ENCODE data around the gene ADAMTS2. TPM values are rescaled to one million over a fixed set of nuclear protein-coding genes. Genes with fewer than 3 reads are reported as not detected.
A peak's percentile ranks its signal among the peaks of the same experiment; 100 is the strongest.

ADAMTS2 gene
- total RNA-seq, 1 donor from 2014 or later, result 1.2 TPM

DNA sequence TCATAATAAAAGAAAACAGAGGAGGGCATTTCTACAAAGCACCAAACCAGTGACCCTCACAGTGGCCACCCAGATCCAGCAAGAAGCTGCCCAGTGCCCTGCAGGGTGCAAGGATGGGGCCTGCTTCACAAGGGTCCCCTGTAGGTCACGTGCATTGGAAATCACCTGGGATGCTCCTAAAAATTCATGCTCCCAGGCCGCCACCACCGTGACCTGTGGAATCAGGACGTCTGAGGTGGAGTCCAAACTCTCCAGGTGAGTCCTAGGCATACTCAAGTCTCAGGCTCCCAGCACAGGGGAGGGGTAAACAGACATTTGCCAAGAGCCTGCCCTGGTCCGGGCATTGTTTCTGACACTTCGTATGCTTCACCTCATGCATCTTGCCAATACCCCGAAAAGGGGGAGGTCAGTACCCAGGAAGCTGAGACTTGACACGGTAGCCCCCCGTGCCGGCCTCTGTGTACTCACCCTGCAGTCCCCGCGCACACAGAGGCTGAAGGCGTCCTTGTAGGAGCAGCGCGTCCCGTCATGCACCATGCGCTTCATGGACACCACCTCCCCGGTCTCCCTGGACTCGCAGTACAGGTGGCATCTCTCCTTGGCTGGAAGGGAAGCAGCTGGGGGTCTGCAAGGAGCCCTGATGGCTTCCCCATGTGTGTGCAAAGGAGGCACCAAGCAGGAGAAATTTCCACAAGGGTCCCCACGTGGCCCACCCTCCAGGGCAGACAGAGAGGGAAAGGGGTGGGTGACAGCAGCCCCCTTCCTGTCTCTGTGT lies 209.6 kb downstream of the ADAMTS2 start:
- Histone ChIP-seq H4K20me1 (ENCODE audit: low read depth) (no peaks in the 10 kb centered on the region), H3K9ac (no peak overlapping the region), H3F3A (ENCODE audit: low read depth) (no peaks in the 10 kb centered on the region), H3K27me3 (no peaks in the 10 kb centered on the region), H3K9me3 (ENCODE audit: low read depth) (no peaks in the 10 kb centered on the region), H3K79me2 (ENCODE audit: low read depth) (no peaks in the 10 kb centered on the region), H3K4me1 (no peaks in the 10 kb centered on the region), H3K4me3 (no peak overlapping the region), H3K27ac (no peak overlapping the region), H3K36me3 (no peaks in the 10 kb centered on the region), H3K4me2 (no peak overlapping the region), H2AFZ (replicated peaks) (no peak overlapping the region)
- H3K27me3 Mint-ChIP-seq (ENCODE audit: insufficient read depth, low read depth), result peaks cover 7% of the 10 kb centered on the region
- TF ChIP-seq, protein P1, sequence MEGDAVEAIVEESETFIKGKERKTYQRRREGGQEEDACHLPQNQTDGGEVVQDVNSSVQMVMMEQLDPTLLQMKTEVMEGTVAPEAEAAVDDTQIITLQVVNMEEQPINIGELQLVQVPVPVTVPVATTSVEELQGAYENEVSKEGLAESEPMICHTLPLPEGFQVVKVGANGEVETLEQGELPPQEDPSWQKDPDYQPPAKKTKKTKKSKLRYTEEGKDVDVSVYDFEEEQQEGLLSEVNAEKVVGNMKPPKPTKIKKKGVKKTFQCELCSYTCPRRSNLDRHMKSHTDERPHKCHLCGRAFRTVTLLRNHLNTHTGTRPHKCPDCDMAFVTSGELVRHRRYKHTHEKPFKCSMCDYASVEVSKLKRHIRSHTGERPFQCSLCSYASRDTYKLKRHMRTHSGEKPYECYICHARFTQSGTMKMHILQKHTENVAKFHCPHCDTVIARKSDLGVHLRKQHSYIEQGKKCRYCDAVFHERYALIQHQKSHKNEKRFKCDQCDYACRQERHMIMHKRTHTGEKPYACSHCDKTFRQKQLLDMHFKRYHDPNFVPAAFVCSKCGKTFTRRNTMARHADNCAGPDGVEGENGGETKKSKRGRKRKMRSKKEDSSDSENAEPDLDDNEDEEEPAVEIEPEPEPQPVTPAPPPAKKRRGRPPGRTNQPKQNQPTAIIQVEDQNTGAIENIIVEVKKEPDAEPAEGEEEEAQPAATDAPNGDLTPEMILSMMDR (IDR thresholded peaks at IDR 0.05), result no peak
- TF ChIP-seq EZH2 (IDR thresholded peaks at IDR 0.05), result no peak
- TF ChIP-seq EZH2phosphoT487 (IDR thresholded peaks at IDR 0.05), result no peak
- peaks cover 12% of the 10 kb centered on the region for H3K9me3 Mint-ChIP-seq
- no peak for DNase-seq (ENCODE audit: low spot score)
- peak overlapping the region; percentile 37 for H3K27ac Mint-ChIP-seq
- no peak overlapping the region for H3K4me3 Mint-ChIP-seq
- no peaks in the 10 kb centered on the region for H3K4me1 Mint-ChIP-seq
- H3K36me3 Mint-ChIP-seq, result peaks cover 6% of the 10 kb centered on the region

- Histone ChIP-seq H3K4me3 (no peak overlapping the region), H3K27me3 (no peaks in the 10 kb centered on the region), H3K79me2 (ENCODE audit: low read depth) (no peaks in the 10 kb centered on the region), H2AFZ (replicated peaks) (no peak overlapping the region), H3K4me1 (no peaks in the 10 kb centered on the region), H3K9me3 (ENCODE audit: low read depth) (no peaks in the 10 kb centered on the region), H3F3A (ENCODE audit: low read depth) (no peaks in the 10 kb centered on the region), H3K36me3 (no peaks in the 10 kb centered on the region), H3K4me2 (no peak overlapping the region), H3K9ac (no peak overlapping the region), H3K27ac (no peak overlapping the region), H4K20me1 (ENCODE audit: low read depth) (no peaks in the 10 kb centered on the region)
- peaks cover 6% of the 10 kb centered on the region for H3K36me3 Mint-ChIP-seq
- H3K27ac Mint-ChIP-seq, result peak overlapping the region; percentile 37
- H3K4me3 Mint-ChIP-seq, result no peak overlapping the region
- peaks cover 12% of the 10 kb centered on the region for H3K9me3 Mint-ChIP-seq
- no peak for TF ChIP-seq EZH2phosphoT487 (IDR thresholded peaks at IDR 0.05)
- TF ChIP-seq, protein P1 (IDR thresholded peaks at IDR 0.05), result no peak
- TF ChIP-seq EZH2 (IDR thresholded peaks at IDR 0.05), result no peak
- no peak for DNase-seq (ENCODE audit: low spot score)
- H3K27me3 Mint-ChIP-seq (ENCODE audit: insufficient read depth, low read depth), result peaks cover 4% of the 10 kb centered on the region
- no peaks in the 10 kb centered on the region for H3K4me1 Mint-ChIP-seq
Measured at GRCh38 chr5:179135006-179135405, 210.3 kb downstream of the ADAMTS2 start.

DNA sequence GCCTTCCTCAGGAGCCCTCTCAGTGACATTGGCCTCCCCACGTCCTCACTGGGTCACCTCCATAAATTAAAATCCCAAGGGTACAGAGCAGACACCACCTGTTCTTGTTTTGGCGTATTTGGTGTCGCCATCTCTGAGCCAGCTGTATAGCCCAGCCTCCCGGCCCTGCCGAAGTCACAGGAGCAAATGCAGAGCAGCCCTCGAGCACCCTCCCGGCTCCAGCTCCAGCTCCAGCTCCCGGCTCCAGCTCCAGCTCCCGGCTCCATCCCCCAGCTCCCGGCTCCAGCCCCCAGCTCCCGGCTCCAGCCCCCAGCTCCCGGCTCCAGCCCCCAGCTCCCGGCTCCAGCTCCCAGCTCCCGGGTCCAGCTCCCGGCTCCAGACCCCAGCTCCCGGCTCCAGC lies 210.8 kb downstream of the ADAMTS2 start:
- Mint-ChIP-seq H3K36me3 (peaks cover 6% of the 10 kb centered on the region), H3K9me3 (peaks cover 12% of the 10 kb centered on the region)
- H3K79me2 ChIP-seq (ENCODE audit: low read depth), result no peaks in the 10 kb centered on the region

More for the DNA sequence above, 210.8 kb downstream of the ADAMTS2 start:
- Histone ChIP-seq H3K4me2 (no peak overlapping the region), H3F3A (ENCODE audit: low read depth) (no peaks in the 10 kb centered on the region), H2AFZ (replicated peaks) (no peak overlapping the region), H3K4me3 (no peak overlapping the region), H3K36me3 (no peaks in the 10 kb centered on the region), H3K9me3 (ENCODE audit: low read depth) (no peaks in the 10 kb centered on the region), H3K27ac (no peak overlapping the region), H3K9ac (no peak overlapping the region), H3K27me3 (no peaks in the 10 kb centered on the region), H3K4me1 (no peaks in the 10 kb centered on the region), H4K20me1 (ENCODE audit: low read depth) (no peaks in the 10 kb centered on the region)
- Mint-ChIP-seq H3K27me3 (ENCODE audit: insufficient read depth, low read depth) (peaks cover 7% of the 10 kb centered on the region), H3K4me1 (no peaks in the 10 kb centered on the region), H3K27ac (no peak overlapping the region), H3K4me3 (no peak overlapping the region)
- no peak for DNase-seq (ENCODE audit: low spot score)
- TF ChIP-seq EZH2phosphoT487 (IDR thresholded peaks at IDR 0.05) (no peak), EZH2 (IDR thresholded peaks at IDR 0.05) (no peak)
- TF ChIP-seq, protein P1 (IDR thresholded peaks at IDR 0.05), result no peak

All from neural progenitor cell (in vitro differentiated cells).